HG02798 (cell line): ENCODE data around the gene CEBPA.
"Not testable (repeated sequence)": the region's sequence is repeated elsewhere in the genome, so short reads cannot be mapped to it uniquely, and the experiment has no call there.

Experiments used
- ATAC-seq: cut with Tn5 transposase; IDR thresholded peaks from one replicate; pipeline ENCODE4 v1.9.1; 2021; ENCODE audit warnings: mild to moderate bottlenecking; ENCODE audit not compliant: unreplicated experiment, poor library complexity

Gene CEBPA

DNA sequence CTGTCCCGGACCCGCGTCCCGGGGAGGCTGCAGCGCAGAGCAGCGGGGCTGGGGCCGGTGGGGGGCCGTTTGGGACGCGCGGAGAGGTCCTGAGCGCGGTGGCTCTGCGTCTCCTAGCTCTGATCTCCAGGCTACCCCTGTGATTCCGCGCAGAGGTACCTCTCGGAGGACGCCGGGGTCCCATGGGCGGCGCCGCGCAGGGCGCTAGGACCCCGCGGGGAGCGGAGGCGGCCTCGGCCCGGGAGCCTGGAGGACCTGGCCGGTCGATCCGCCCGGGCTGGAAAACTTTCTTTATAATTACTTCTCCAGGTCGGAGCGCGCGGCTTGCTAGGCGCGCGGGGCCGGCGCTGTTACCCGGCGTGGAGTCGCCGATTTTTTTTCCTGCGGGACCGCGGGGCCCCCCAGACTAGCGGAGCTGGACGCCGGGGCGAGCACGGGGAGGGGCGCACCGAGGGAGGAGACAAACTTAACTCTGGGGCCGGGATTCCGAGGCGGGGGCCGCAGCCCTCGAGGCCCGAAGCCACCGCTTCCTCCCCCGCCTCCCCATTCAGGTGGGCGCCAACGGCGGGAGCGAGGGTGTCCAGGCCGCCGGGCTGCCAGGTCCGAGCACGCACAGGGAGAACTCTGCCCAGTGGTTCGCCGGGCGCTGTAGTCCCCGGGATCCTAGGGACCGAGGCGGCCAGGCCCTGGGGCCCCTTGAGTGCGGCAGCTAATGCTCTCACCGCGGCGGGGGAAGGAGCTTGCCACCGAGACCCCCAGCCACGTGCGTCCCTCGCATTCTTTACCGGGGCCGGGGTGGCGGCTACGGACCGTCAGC, 848 bp upstream of the CEBPA start:
- ATAC-seq, result peak; percentile 16

- no peak for ATAC-seq
Observed at GRCh38 chr19:33301900-33302174, 497 bp downstream of the CEBPA start.

DNA sequence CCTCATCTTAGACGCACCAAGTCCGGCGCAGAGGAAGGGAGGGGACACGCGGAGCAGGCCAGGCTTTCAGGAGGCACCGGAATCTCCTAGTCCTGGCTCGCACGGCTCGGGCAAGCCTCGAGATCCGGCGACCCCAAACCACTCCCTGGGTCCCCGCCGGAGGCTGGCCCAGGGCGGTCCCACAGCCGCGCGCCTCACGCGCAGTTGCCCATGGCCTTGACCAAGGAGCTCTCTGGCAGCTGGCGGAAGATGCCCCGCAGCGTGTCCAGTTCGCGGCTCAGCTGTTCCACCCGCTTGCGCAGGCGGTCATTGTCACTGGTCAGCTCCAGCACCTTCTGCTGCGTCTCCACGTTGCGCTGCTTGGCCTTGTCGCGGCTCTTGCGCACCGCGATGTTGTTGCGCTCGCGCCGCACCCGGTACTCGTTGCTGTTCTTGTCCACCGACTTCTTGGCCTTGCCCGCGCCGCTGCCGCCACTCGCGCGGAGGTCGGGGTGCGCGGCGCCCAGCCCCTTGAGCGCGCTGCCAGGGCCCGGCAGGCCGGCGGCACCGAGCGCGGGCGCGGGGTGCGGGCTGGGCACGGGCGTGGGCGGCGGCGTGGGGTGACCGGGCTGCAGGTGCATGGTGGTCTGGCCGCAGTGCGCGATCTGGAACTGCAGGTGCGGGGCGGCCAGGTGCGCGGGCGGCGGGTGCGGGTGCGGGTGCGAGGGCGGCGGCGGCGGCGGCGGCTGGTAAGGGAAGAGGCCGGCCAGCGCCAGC, 1.0 kb downstream of the CEBPA start:
- no peak for ATAC-seq

DNA sequence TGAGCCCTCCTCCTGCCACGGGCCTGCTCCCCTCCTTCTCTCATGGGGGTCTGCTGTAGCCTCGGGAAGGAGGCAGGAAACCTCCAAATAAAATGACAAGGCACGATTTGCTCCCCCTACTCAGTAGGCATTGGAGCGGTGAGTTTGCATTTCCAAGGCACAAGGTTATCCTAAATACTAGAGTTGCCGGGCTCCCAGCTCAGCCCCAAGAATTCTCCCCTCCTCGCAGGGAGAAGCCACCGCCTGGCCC, 1.5 kb downstream of the CEBPA start:
- ATAC-seq, result no peak

- no peak for ATAC-seq
Observed at GRCh38 chr19:33300009-33300893, 2.1 kb downstream of the CEBPA start.

GRCh38 chr19:33299051-33299688, 3.2 kb downstream of the CEBPA start:
- no peak for ATAC-seq

DNA sequence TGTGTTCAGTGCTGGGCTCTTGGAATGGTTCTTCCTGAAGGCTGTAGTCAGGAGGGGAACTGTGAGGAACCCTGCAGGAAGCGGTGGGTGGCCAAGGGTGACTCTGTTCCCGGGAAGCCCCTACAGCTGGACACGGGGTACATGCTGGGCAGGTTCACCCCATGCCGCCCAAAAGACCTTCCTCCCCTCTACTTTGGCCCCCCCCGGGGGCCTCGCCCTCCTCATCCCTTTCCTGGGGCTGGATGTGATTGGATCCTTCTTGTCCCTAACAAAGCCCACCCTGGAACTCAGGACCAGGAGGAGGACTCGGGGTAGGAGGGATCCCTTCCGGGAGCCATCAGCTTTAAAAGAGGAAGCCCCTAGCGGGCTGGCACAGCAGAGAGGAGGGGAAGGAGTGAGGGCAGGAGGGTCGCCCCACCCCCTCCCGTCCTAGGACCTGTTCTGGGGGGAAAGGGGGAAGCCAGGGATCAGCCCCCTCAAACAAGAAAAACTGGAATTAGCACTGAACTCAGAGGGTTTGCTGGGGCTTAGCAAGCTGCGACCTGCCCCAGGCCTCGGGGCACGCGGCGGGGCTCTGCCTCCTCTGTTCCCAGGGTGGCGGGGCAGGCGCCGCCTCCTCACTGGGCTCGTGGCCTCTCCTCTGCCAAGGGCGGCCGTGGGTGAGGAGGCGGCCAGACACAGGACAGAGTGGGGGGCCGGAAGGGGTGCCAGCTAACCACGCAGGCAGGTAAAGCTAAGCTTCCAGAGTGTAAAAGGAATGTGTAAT, 4.0 kb downstream of the CEBPA start:
- ATAC-seq, result no peak

- no peak for ATAC-seq
Observed at GRCh38 chr19:33297401-33298145, 4.8 kb downstream of the CEBPA start.

- ATAC-seq, result no peak
Observed at GRCh38 chr19:33296488-33296971, 5.8 kb downstream of the CEBPA start.

- ATAC-seq, result no peak
Observed at GRCh38 chr19:33295621-33296487, 6.5 kb downstream of the CEBPA start.

DNA sequence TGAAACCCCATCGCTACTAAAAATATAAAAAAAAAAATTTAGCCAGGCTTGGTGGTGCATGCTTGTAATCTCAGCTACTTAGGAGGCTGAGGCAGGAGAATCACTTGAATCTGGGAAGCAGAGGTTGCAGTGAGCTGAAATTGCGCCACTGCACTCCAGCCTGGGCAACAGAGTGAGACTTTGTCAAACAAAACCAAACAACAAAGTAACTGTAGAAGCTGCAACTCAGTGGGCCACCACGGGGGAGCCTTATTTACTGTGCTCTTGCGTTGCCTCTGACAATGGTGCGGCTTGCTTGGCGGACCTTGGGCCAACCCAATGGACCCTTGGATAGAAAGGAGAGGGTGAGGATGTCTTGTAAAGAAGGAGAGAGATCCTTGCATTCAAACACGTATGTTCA, 7.3 kb downstream of the CEBPA start:
- not testable (repeated sequence) for ATAC-seq

- ATAC-seq, result no peak
Observed at GRCh38 chr19:33294058-33294798, 8.1 kb downstream of the CEBPA start.

- no peak for ATAC-seq
Observed at GRCh38 chr19:33293255-33294057, 8.9 kb downstream of the CEBPA start.

DNA sequence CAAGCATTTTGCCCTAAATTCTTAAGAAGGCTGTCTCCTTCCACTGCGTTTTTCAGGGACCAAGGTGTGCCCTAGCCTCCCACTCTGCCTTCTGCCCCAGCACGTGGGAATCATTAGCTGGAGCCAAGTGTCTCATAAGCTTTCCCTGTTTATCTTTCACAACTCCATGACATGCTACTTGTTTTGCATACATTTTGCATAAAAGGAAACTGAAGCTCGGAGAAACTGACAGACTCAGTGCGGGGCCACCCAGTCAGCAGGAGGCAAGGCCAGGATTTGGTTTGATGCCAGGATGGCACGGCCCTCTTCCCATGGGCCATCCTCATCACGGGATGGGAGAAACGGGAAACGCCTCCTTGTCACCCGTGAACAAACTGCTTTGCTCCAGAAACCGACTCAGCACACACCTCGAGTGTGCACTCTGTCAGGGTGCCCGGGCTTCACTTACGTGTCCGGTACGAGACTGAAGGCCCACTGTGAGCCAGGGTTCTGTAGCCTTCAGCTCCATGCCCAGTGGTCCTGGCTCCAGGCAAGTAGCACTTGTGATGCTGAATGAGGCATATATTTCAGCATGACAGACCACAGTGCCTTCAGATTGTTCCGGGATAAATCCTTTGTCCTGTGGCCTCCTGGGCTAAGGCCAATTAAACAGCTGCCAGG, 9.6 kb downstream of the CEBPA start:
- ATAC-seq, result no peak

DNA sequence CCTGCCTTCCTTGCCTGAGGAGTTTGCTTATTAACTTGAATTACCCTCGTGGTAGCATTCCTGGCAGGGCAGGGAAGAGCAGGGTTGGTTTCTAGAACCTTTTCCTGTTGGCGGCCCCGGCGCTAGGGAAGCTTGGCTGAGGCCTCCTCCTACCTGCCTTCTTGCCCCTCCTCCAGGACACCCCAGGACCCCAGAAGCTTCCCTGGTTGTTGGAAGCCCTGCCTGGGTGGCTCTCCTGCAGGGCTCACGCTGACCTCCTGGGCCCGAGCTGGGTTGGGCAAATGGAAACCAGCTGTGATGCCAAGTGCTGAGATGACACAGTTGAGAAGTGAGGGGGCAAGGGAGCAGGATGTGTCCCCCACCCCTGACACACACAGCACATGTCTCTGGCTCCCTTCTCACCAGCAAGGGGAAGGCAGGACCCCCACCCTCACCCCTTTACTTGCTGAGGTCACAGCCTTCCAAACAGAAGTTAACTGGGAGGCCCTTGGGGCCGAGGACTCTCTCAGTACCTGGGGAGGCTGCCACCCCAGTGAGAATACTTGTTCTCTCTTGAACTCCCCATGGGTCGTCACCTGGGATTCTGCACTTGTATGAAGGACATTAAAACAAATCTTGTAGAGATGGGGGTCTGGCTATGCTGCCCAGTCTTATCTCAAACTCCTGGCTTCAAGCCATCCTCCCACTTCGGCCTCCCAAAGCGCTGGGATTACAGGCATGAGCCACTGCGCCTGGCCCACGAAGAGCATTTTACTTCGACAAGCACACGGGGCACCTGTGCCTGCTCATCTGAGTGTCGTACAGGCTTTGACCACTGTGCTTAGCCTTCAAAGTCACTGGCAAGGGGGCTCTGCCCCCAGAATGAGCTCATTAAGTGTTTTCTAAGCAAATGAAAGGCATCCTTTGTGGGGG, 10.5 kb downstream of the CEBPA start:
- ATAC-seq, result no peak
